Muscle of leg (tissue), 11 donors: ENCODE results near the gene LRRC8C. TPM values are rescaled to one million over a fixed set of nuclear protein-coding genes. Genes with fewer than 3 reads are reported as not detected.

Source experiments
- DNase-seq: peaks from one replicate; pipeline ENCODE4 v3.0.0; 2013
- H3K27ac ChIP-seq: one replicate; pipeline ENCODE4 v1.5.1; 2013; ENCODE audit warnings: mild to moderate bottlenecking, low read length, control low read depth
- H3K27me3 ChIP-seq: one replicate; pipeline ENCODE4 v1.6.1; 2013; ENCODE audit warnings: low read length; ENCODE audit not compliant: control insufficient read depth, insufficient read depth
- H3K36me3 ChIP-seq: one replicate; pipeline ENCODE4 v1.6.1; 2013; ENCODE audit warnings: low read length; ENCODE audit not compliant: control insufficient read depth, insufficient read depth
- H3K4me1 ChIP-seq: one replicate; pipeline ENCODE4 v1.6.1; 2013; ENCODE audit warnings: low read length; ENCODE audit not compliant: control insufficient read depth, insufficient read depth
- H3K4me3 ChIP-seq: one replicate; pipeline ENCODE4 v1.5.1; 2013; ENCODE audit warnings: low read length, control low read depth
- H3K9me3 ChIP-seq: replicated peaks from 2 replicates; pipeline ENCODE4 v1.6.1; 2013; ENCODE audit warnings: low read depth, low read length; ENCODE audit not compliant: control insufficient read depth
- WGBS: methylation state at CpG from one replicate; pipeline ENCODE4 v1.1.5; 2013; ENCODE audit warnings: missing lambda C conversion rate; ENCODE audit not compliant: insufficient coverage; 5-methylcytosine and 5-hydroxymethylcytosine counted together
- polyA plus RNA-seq, 8 donors: library from polyadenylated mRNA; unstranded; fragments of 120-200 nt; gene quantifications; one replicate each; pipeline versions ENCODE4 v1.2.1 to v1.2.3, GENCODE V29; 2013; ENCODE audit warnings: inconsistent platforms in 1 of 8, low replicate concordance in 1 of 8; ENCODE audit not compliant: insufficient read length in 8 of 8, insufficient read depth in 1 of 8
- total RNA-seq: library from RNA; stranded (reverse); fragments of 120-200 nt; gene quantifications from one replicate; pipeline ENCODE4 v1.2.4, GENCODE V29; 2013

Gene LRRC8C
- total and polyA plus RNA-seq, 9 donors = 5.3 to 11.2 (median 7.4) TPM

- H3K9me3 ChIP-seq = no peaks in the 10 kb centered on the region
- peak overlapping the region; percentile 71 for H3K27ac ChIP-seq
- peak overlapping the region; percentile 77 for H3K4me3 ChIP-seq
- peak; percentile 22 for DNase-seq
- peaks cover 15% of the 10 kb centered on the region for H3K4me1 ChIP-seq
- peaks cover 9% of the 10 kb centered on the region for H3K27me3 ChIP-seq
- 28% methylated on average over 7 of the region's 19 CpGs for WGBS
- no peaks in the 10 kb centered on the region for H3K36me3 ChIP-seq
Observed at GRCh38 chr1:89631816-89632656, 884 bp upstream of the LRRC8C start.

DNA sequence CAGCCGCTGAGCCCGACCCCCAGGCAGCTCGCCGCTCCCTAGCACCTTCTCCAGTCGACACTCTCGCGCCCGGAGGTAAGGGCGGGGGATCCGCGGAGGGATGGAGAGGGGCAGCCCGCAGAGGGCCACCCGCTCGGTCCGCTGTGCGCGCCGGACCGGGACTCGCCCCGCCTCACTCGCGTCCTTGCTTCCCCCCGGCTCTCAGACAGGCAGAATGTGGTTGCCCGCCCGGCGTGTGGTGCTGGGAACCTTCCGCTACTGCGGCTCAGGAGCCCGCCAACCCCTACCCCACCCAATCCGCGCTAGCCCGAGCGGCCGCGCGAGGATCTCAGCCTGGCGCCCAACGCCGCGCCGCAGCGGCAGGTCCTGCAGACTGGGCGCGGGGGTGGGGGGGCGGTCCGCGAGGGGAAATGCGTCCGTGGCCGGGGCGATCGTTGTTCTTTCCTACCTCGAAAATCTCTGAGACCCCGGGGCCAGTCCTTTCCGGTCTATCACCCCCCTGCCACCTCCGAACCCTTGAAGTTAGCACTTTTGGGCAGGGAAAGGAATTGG, 404 bp downstream of the LRRC8C start:
- under 1% methylated on average over 44 of the region's 57 CpGs for whole genome bisulfite sequencing
- peak; percentile 65 for DNase-seq
- H3K4me1 ChIP-seq = peaks cover 15% of the 10 kb centered on the region

DNA sequence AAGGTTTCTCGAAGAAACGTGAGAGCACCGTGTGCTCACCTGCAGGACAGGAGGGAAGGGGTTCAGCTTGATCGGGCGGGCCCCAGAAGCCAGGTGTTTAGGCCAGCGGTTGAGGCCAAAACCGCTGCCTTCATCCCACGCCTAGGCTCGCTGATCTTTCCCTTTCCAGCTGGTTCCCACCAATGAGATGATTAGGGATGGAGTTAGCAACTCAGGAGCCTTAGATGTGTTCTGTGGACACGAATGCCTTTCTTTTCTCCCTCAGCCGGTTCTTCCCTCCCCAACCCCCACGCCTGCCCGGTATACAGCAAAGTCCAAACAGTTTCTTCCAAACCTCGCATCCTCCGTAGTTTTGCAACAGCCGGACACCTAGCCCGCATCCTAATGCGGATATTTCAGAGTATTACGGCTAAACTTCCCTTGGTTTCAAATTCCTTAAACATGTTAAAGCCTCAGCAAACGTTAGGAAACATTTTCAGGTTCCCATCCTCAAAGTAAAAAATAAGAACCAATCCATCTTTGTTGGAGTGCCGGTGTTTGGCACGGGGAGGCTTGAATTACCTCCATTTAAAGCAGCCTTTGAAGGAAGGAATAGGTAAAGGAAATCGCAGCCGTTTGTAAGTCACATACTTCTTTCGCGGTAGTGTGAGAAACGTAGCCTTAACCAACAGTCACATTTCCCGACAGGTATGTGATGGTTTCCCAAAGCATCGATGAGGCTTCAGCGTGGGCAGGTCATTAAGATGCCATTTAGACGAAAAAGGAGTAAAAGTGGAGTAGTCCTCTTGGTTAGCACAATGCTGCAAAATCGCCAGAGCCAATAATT, 1.1 kb downstream of the LRRC8C start:
- H3K4me1 ChIP-seq = peaks cover 15% of the 10 kb centered on the region
- DNase-seq = peak; percentile 60

More for the DNA sequence above, 404 bp downstream of the LRRC8C start:
- Histone ChIP-seq H3K36me3 (no peaks in the 10 kb centered on the region), H3K9me3 (no peaks in the 10 kb centered on the region), H3K27me3 (peaks cover 9% of the 10 kb centered on the region), H3K4me3 (peak overlapping the region; percentile 77), H3K27ac (peak overlapping the region; percentile 61)

GRCh38 chr1:89635825-89636815, 3.2 kb downstream of the LRRC8C start:
- peaks cover 15% of the 10 kb centered on the region for H3K4me1 ChIP-seq
- no peak overlapping the region for H3K4me3 ChIP-seq
- H3K36me3 ChIP-seq = no peaks in the 10 kb centered on the region
- no peak overlapping the region for H3K27ac ChIP-seq
- H3K9me3 ChIP-seq = no peaks in the 10 kb centered on the region
- DNase-seq = no peak
- H3K27me3 ChIP-seq = peaks cover 9% of the 10 kb centered on the region
- 73% methylated on average over 3 of the region's 6 CpGs for WGBS

More for the DNA sequence above, 1.1 kb downstream of the LRRC8C start:
- Histone ChIP-seq H3K27me3 (peaks cover 9% of the 10 kb centered on the region), H3K36me3 (no peaks in the 10 kb centered on the region), H3K4me3 (peak overlapping the region; percentile 77), H3K9me3 (no peaks in the 10 kb centered on the region), H3K27ac (peak overlapping the region; percentile 16)
- WGBS = 8% methylated on average over 12 of the region's 32 CpGs

DNA sequence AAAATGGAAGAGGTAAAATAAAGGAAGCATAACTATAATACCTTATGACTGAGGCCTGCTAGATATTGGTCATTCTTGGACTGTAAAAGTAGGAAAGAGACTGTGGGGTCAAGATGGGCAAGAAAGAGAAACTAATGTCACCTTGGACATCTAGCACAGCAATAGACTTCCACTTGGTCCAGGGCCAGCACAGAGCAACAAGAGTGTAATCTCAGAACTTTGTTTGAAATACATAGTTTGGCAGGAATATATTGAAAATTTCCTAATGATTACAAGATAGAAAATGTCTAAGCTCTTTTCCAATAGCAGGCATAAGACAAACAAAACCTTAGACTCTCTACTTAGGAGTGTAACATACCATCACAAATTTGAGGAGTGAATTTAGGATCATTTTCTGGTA, 4.6 kb downstream of the LRRC8C start:
- Histone ChIP-seq H3K36me3 (no peaks in the 10 kb centered on the region), H3K9me3 (no peaks in the 10 kb centered on the region), H3K27me3 (peaks cover 6% of the 10 kb centered on the region), H3K4me3 (no peak overlapping the region), H3K4me1 (peaks cover 8% of the 10 kb centered on the region), H3K27ac (no peak overlapping the region)
- no peak for DNase-seq

DNA sequence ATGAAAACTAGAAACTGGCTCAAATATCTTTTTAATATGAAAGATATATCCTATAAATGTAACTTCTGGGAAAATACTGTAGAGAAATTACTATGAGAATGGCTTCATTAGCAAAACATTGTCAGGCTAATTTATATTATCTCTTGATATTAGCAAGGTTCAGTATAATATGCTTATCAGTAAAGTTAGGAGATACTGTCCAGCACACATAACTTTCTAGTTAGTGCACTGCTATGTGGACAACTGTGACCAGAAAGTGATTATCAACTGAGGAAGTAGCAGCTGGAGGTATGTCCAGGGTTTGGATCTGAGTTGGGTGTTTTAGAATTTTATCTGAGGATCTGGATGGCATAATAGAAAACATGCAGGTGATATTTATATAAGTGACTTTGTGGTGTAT, 7.5 kb downstream of the LRRC8C start:
- Histone ChIP-seq H3K4me3 (no peak overlapping the region), H3K4me1 (no peaks in the 10 kb centered on the region), H3K9me3 (no peaks in the 10 kb centered on the region), H3K36me3 (no peaks in the 10 kb centered on the region), H3K27me3 (no peaks in the 10 kb centered on the region), H3K27ac (no peak overlapping the region)
- DNase-seq = no peak

- H3K9me3 ChIP-seq = no peaks in the 10 kb centered on the region
- no peak for DNase-seq
- H3K4me1 ChIP-seq = no peaks in the 10 kb centered on the region
- no peaks in the 10 kb centered on the region for H3K27me3 ChIP-seq
- no peak overlapping the region for H3K4me3 ChIP-seq
- H3K36me3 ChIP-seq = no peaks in the 10 kb centered on the region
- WGBS = no CpG with 5 or more reads among the region's 4 CpGs
- no peak overlapping the region for H3K27ac ChIP-seq
Observed at GRCh38 chr1:89641781-89642180, 8.9 kb downstream of the LRRC8C start.

GRCh38 chr1:89643577-89643976, 10.7 kb downstream of the LRRC8C start:
- no peaks in the 10 kb centered on the region for H3K4me1 ChIP-seq
- H3K4me3 ChIP-seq = no peak overlapping the region
- H3K9me3 ChIP-seq = no peaks in the 10 kb centered on the region
- no peaks in the 10 kb centered on the region for H3K27me3 ChIP-seq
- H3K36me3 ChIP-seq = no peaks in the 10 kb centered on the region
- H3K27ac ChIP-seq = no peak overlapping the region
- no peak for DNase-seq
- WGBS = no CpG with 5 or more reads among the region's 2 CpGs

- no peaks in the 10 kb centered on the region for H3K36me3 ChIP-seq
- WGBS = no CpG with 5 or more reads among the region's 9 CpGs
Observed at GRCh38 chr1:89644119-89644814, 11.3 kb downstream of the LRRC8C start.

More at GRCh38 chr1:89644119-89644814, 11.3 kb downstream of the LRRC8C start:
- H3K9me3 ChIP-seq = no peaks in the 10 kb centered on the region
- H3K4me1 ChIP-seq = no peaks in the 10 kb centered on the region
- H3K4me3 ChIP-seq = no peak overlapping the region
- DNase-seq = no peak
- no peaks in the 10 kb centered on the region for H3K27me3 ChIP-seq
- no peak overlapping the region for H3K27ac ChIP-seq
